ENCODE data around the gene FGF13.

Gene FGF13

GRCh38 chrX:138708268-138708667 lies 3.2 kb downstream of the FGF13 start:
- H3K36me3 ChIP-seq (ENCODE audit: insufficient read depth, low read length), result no peaks in the 10 kb centered on the region
- H3K27ac ChIP-seq (ENCODE audit: low read depth, low read length, poor library complexity, severe bottlenecking), result no peak overlapping the region
- H3K9me2 ChIP-seq (ENCODE audit: low read depth, low read length), result no peaks in the 10 kb centered on the region
- no peak overlapping the region for H3K4me3 ChIP-seq (ENCODE audit: low read depth, low read length, poor library complexity, severe bottlenecking)
- no peak overlapping the region for H2AFZ ChIP-seq (ENCODE audit: low read length)
- no peaks in the 10 kb centered on the region for H3F3A ChIP-seq (ENCODE audit: insufficient read depth, low read length)
- no peaks in the 10 kb centered on the region for H3K4me1 ChIP-seq (ENCODE audit: insufficient read depth, low read length, severe bottlenecking)
- H3K9ac ChIP-seq (ENCODE audit: low read length), result no peak overlapping the region
- no peaks in the 10 kb centered on the region for H3K9me3 ChIP-seq (ENCODE audit: low read length)
- TF ChIP-seq, protein P1, sequence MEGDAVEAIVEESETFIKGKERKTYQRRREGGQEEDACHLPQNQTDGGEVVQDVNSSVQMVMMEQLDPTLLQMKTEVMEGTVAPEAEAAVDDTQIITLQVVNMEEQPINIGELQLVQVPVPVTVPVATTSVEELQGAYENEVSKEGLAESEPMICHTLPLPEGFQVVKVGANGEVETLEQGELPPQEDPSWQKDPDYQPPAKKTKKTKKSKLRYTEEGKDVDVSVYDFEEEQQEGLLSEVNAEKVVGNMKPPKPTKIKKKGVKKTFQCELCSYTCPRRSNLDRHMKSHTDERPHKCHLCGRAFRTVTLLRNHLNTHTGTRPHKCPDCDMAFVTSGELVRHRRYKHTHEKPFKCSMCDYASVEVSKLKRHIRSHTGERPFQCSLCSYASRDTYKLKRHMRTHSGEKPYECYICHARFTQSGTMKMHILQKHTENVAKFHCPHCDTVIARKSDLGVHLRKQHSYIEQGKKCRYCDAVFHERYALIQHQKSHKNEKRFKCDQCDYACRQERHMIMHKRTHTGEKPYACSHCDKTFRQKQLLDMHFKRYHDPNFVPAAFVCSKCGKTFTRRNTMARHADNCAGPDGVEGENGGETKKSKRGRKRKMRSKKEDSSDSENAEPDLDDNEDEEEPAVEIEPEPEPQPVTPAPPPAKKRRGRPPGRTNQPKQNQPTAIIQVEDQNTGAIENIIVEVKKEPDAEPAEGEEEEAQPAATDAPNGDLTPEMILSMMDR (IDR thresholded peaks at IDR 0.05; ENCODE audit: low read length), result no peak
- no peak for TF ChIP-seq EZH2 (IDR thresholded peaks at IDR 0.05; ENCODE audit: borderline replicate concordance, low read length)
- H3K4me2 ChIP-seq (ENCODE audit: low read length), result no peak overlapping the region
- no peaks in the 10 kb centered on the region for H3K27me3 ChIP-seq (ENCODE audit: insufficient read depth, low read length)
- H3K79me2 ChIP-seq (ENCODE audit: insufficient read depth, low read length), result no peaks in the 10 kb centered on the region
- H4K20me1 ChIP-seq (ENCODE audit: insufficient read depth, low read length), result no peaks in the 10 kb centered on the region

- Histone ChIP-seq H3K4me1 (ENCODE audit: insufficient read depth, low read length, severe bottlenecking) (no peaks in the 10 kb centered on the region), H3F3A (ENCODE audit: insufficient read depth, low read length) (no peaks in the 10 kb centered on the region), H2AFZ (ENCODE audit: low read length) (no peak overlapping the region), H3K27ac (ENCODE audit: low read depth, low read length, poor library complexity, severe bottlenecking) (no peak overlapping the region), H3K9me3 (ENCODE audit: low read length) (no peaks in the 10 kb centered on the region), H3K4me2 (ENCODE audit: low read length) (no peak overlapping the region), H3K79me2 (ENCODE audit: insufficient read depth, low read length) (no peaks in the 10 kb centered on the region), H3K9me2 (ENCODE audit: low read depth, low read length) (no peaks in the 10 kb centered on the region), H3K9ac (ENCODE audit: low read length) (no peak overlapping the region), H3K36me3 (ENCODE audit: insufficient read depth, low read length) (no peaks in the 10 kb centered on the region), H4K20me1 (ENCODE audit: insufficient read depth, low read length) (no peaks in the 10 kb centered on the region), H3K27me3 (ENCODE audit: insufficient read depth, low read length) (no peaks in the 10 kb centered on the region), H3K4me3 (ENCODE audit: low read depth, low read length, poor library complexity, severe bottlenecking) (no peak overlapping the region)
- TF ChIP-seq, protein P1 (IDR thresholded peaks at IDR 0.05; ENCODE audit: low read length), result no peak
- TF ChIP-seq EZH2 (IDR thresholded peaks at IDR 0.05; ENCODE audit: borderline replicate concordance, low read length), result no peak
Observed at GRCh38 chrX:138704596-138704995, 6.9 kb downstream of the FGF13 start.

- no peaks in the 10 kb centered on the region for H3F3A ChIP-seq (ENCODE audit: insufficient read depth, low read length)
- H2AFZ ChIP-seq (ENCODE audit: low read length), result no peak overlapping the region
- H3K9me3 ChIP-seq (ENCODE audit: low read length), result no peaks in the 10 kb centered on the region
Observed at GRCh38 chrX:138704101-138704500, 7.4 kb downstream of the FGF13 start.

More at GRCh38 chrX:138704101-138704500, 7.4 kb downstream of the FGF13 start:
- no peak overlapping the region for H3K4me3 ChIP-seq (ENCODE audit: low read depth, low read length, poor library complexity, severe bottlenecking)
- H3K27ac ChIP-seq (ENCODE audit: low read depth, low read length, poor library complexity, severe bottlenecking), result no peak overlapping the region
- H3K4me1 ChIP-seq (ENCODE audit: insufficient read depth, low read length, severe bottlenecking), result no peaks in the 10 kb centered on the region
- H3K4me2 ChIP-seq (ENCODE audit: low read length), result no peak overlapping the region
- H3K27me3 ChIP-seq (ENCODE audit: insufficient read depth, low read length), result no peaks in the 10 kb centered on the region
- H3K79me2 ChIP-seq (ENCODE audit: insufficient read depth, low read length), result no peaks in the 10 kb centered on the region
- no peaks in the 10 kb centered on the region for H4K20me1 ChIP-seq (ENCODE audit: insufficient read depth, low read length)
- H3K9me2 ChIP-seq (ENCODE audit: low read depth, low read length), result no peaks in the 10 kb centered on the region
- H3K9ac ChIP-seq (ENCODE audit: low read length), result no peak overlapping the region
- H3K36me3 ChIP-seq (ENCODE audit: insufficient read depth, low read length), result no peaks in the 10 kb centered on the region
- TF ChIP-seq, protein P1 (IDR thresholded peaks at IDR 0.05; ENCODE audit: low read length), result no peak
- TF ChIP-seq EZH2 (IDR thresholded peaks at IDR 0.05; ENCODE audit: borderline replicate concordance, low read length), result no peak

All from OCI-LY1 (cell line).